ENCODE results near the gene SLC35E3.

- no peak for TF ChIP-seq CTCF (IDR thresholded peaks at IDR 0.05; ENCODE audit: low read length)
- no peak for TF ChIP-seq EZH2 (IDR thresholded peaks at IDR 0.05; ENCODE audit: borderline replicate concordance, low read length)
These were observed 24.0 kb downstream of the SLC35E3 start for GRCh38 chr12:68769941-68770340.

Data from OCI-LY1 (cell line).